B cell (primary cell): ENCODE results near the gene LAT. TPM values are rescaled to one million over a fixed set of nuclear protein-coding genes. Genes with fewer than 3 reads are reported as not detected.

Experiments
- ATAC-seq: fragments of 200-7000 bp; cut with Tn5 transposase; one replicate; pipeline ENCODE4 v1.10.0; 2021; ENCODE audit warnings: low read depth, mild to moderate bottlenecking, moderate number of reproducible peaks, moderate library complexity
- CTCF ChIA-PET: fragments of 350-600 bp; sonication (Branson Sonifier 250); formaldehyde crosslinking; loops from one replicate; lab custom pipeline; 2021; ENCODE audit warnings: antibody characterized with exemption, inconsistent platforms; lab: Charles Lee
- POLR2A ChIA-PET: fragments of 350-600 bp; sonication (Branson Sonifier 250); formaldehyde crosslinking; loops from one replicate; lab custom pipeline; 2021; ENCODE audit warnings: antibody characterized with exemption; lab: Charles Lee
- DNase-seq: peaks from one replicate; pipeline ENCODE4 v3.0.0; 2013
- H2AFZ ChIP-seq: 2 replicates; pipeline ENCODE4 v1.6.1; 2012; ENCODE audit warnings: mild to moderate bottlenecking, low read depth, low read length; ENCODE audit not compliant: insufficient read depth, poor library complexity, severe bottlenecking
- H3K27ac ChIP-seq, 2 donors: 1 replicate in 1 of 2; 2 replicates in 1 of 2; pipeline ENCODE4 v1.5.1; 2012 to 2013; ENCODE audit warnings: low read length in 2 of 2, mild to moderate bottlenecking in 2 of 2, moderate library complexity in 1 of 2
- H3K27me3 ChIP-seq, 4 experiments: fragments of 200-600 bp in 1 of 4; sonication (generic) in 1 of 4; replicated peaks in 1 of 4; 1 replicate in 2 of 4; 2 replicates in 2 of 4; pipeline versions ENCODE4 v1.6.1 to v1.7.0; 2013 to 2016; ENCODE audit warnings: low read length in 3 of 4, mild to moderate bottlenecking in 2 of 4, mixed read lengths in 1 of 4, moderate library complexity in 1 of 4; ENCODE audit not compliant: insufficient read depth in 4 of 4, control insufficient read depth in 3 of 4; ENCODE audit errors: control extremely low read depth in 1 of 4
- H3K36me3 ChIP-seq, 2 experiments: replicated peaks in 1 of 2; 1 replicate in 1 of 2; 2 replicates in 1 of 2; pipeline versions ENCODE4 v1.6.1 to v1.7.1; 2013; ENCODE audit warnings: low read length in 1 of 2; ENCODE audit not compliant: insufficient read depth in 2 of 2, control insufficient read depth in 1 of 2; ENCODE audit errors: control extremely low read depth in 1 of 2, extremely low read depth in 1 of 2
- H3K4me1 ChIP-seq, 2 donors: fragments of 200-600 bp in 1 of 2; sonication (generic) in 1 of 2; 1 replicate in 1 of 2; 2 replicates in 1 of 2; pipeline versions ENCODE4 v1.5.1 to v1.6.1; 2013 to 2017; ENCODE audit warnings: low read length in 2 of 2; ENCODE audit not compliant: control insufficient read depth in 2 of 2, insufficient read depth in 2 of 2
- H3K4me2 ChIP-seq: replicated peaks from 2 replicates; pipeline ENCODE3; 2012; ENCODE audit warnings: mild to moderate bottlenecking, low read depth, low read length; ENCODE audit not compliant: poor library complexity, severe bottlenecking
- H3K4me3 ChIP-seq, 5 experiments: fragments of 200-600 bp in 1 of 5; sonication (generic) in 1 of 5; 1 replicate in 3 of 5; 2 replicates in 2 of 5; pipeline versions ENCODE4 v1.5.1 to v1.7.0; 2011 to 2016; ENCODE audit warnings: low read length in 4 of 5, mild to moderate bottlenecking in 4 of 5, low read depth in 2 of 5, control low read depth in 1 of 5, moderate library complexity in 1 of 5; ENCODE audit not compliant: insufficient read depth in 1 of 5; ENCODE audit errors: control extremely low read depth in 1 of 5, extremely low read depth in 1 of 5
- H3K79me2 ChIP-seq: fragments of 200-600 bp; sonication (generic); one replicate; pipeline ENCODE4 v1.6.0; 2016; ENCODE audit warnings: low read length; ENCODE audit not compliant: control insufficient read depth, insufficient read depth
- H3K9ac ChIP-seq: fragments of 200-600 bp; sonication (generic); 2 replicates; pipeline ENCODE4 v1.6.1; 2017; ENCODE audit warnings: mild to moderate bottlenecking, low read length, moderate library complexity
- H3K9me3 ChIP-seq, 3 donors: one replicate each; pipeline versions ENCODE4 v1.6.1 to v1.7.1; 2013; ENCODE audit warnings: low read length in 2 of 3; ENCODE audit not compliant: control insufficient read depth in 2 of 3, insufficient read depth in 1 of 3; ENCODE audit errors: control extremely low read depth in 1 of 3
- H4K20me1 ChIP-seq: 2 replicates; pipeline ENCODE4 v1.6.0; 2012; ENCODE audit warnings: mild to moderate bottlenecking, low read length; ENCODE audit not compliant: insufficient read depth, control insufficient read depth, poor library complexity, severe bottlenecking
- H3K27ac Mint-ChIP-seq: one replicate; pipeline ENCODE4 v1.8.0; 2021; ENCODE audit warnings: mixed read lengths
- H3K27me3 Mint-ChIP-seq: one replicate; pipeline ENCODE4 v1.8.0; 2021; ENCODE audit warnings: mixed read lengths
- H3K4me1 Mint-ChIP-seq: one replicate; pipeline ENCODE4 v1.8.0; 2021; ENCODE audit warnings: mixed read lengths
- H3K4me3 Mint-ChIP-seq: one replicate; pipeline ENCODE4 v1.8.0; 2021; ENCODE audit warnings: mixed read lengths
- H3K9me3 Mint-ChIP-seq: one replicate; pipeline ENCODE4 v1.8.0; 2022; ENCODE audit warnings: mixed read lengths; ENCODE audit not compliant: insufficient read depth
- EZH2 ChIP-seq: IDR thresholded peaks from 2 replicates; pipeline ENCODE4 v1.6.1; 2012; ENCODE audit warnings: borderline replicate concordance, low read depth, mild to moderate bottlenecking, moderate library complexity, low read length; ENCODE audit not compliant: insufficient read depth, poor library complexity, severe bottlenecking
- WGBS: methylation state at CpG from one replicate; pipeline ENCODE4 v1.1.5; 2013; ENCODE audit warnings: missing lambda C conversion rate; ENCODE audit not compliant: insufficient coverage; 5-methylcytosine and 5-hydroxymethylcytosine counted together
- intact Hi-C: fragments of 100-400 bp; cut with micrococcal nuclease; formaldehyde crosslinking; loops from one replicate; pipeline ENCODE4 v1.10.0; 2022
- polyA plus RNA-seq: library from polyadenylated mRNA; depleted of rRNA; stranded (reverse); fragments of >200 nt; gene quantifications from 2 replicates; pipeline ENCODE4 v1.2.3, GENCODE V29; 2012
- total RNA-seq, 2 donors: library from RNA; stranded (reverse); fragments of 120-200 nt in 1 of 2; gene quantifications; 1 replicate in 1 of 2; 2 replicates in 1 of 2; pipeline versions ENCODE4 v1.2.3 to v1.2.4, GENCODE V29; 2013 to 2022
- TF ChIP-seq, protein P1 (sequence below): fragments of 200-600 bp; IDR thresholded peaks from one replicate; pipeline ENCODE4 v1.8.0; 2022; ENCODE audit warnings: antibody characterized with exemption, mild to moderate bottlenecking

LAT gene
- total and polyA plus RNA-seq, 2 donors (not counting 1 experiment from before 2014, with no cell fraction given), result 10.6 to 12.2 TPM

DNA sequence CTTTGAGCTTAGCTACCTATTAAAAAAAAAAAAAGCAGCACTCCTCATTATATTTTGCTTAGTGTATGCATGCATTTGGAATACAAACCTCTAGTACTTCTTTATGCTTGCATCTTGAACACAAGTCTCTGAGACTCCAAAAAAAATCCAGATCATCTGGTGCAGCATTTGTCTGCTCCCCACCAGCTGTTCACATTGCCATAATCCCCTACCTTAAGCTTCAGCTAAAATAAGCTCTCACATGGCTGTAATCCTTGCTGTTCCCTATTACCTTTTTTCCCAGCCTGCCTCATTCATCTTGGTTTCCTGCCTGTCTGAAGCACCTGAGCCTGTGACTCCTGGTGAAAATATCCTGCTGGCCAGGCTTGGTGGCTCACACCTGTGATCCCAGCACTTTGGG lies 41.6 kb upstream of the LAT start:
- Histone ChIP-seq H3K9ac (no peak overlapping the region), H3K79me2 (peaks cover 32% of the 10 kb centered on the region), H3K27ac (no peak overlapping the region), H3K27me3 (no peaks in the 10 kb centered on the region), H4K20me1 (peaks cover 5% of the 10 kb centered on the region), H3K4me1 (peaks cover 9 to 10% of the 10 kb centered on the region in 2 donors), H3K4me3 (no peak overlapping the region), H3K36me3 (peaks cover 0 to 14% of the 10 kb centered on the region in 2 experiments), H3K9me3 (no peaks in the 10 kb centered on the region), H3K4me2 (no peak overlapping the region), H2AFZ (no peak overlapping the region)
- CTCF ChIA-PET, result interaction anchor here (0.7 to 7.0 kb wide), 7 partner anchors 9 to 105 kb away, joined by 3 to 114 read pairs (median 70); partner anchors contain the start of genes CD19, RABEP2 and SH2B1
- Mint-ChIP-seq H3K4me1 (peaks cover 17% of the 10 kb centered on the region), H3K27me3 (no peaks in the 10 kb centered on the region), H3K27ac (no peak overlapping the region), H3K4me3 (no peak overlapping the region), H3K9me3 (no peaks in the 10 kb centered on the region)
- DNase-seq (no peak), ATAC-seq (no peak)
- TF ChIP-seq EZH2, result no peak
- TF ChIP-seq, protein P1, sequence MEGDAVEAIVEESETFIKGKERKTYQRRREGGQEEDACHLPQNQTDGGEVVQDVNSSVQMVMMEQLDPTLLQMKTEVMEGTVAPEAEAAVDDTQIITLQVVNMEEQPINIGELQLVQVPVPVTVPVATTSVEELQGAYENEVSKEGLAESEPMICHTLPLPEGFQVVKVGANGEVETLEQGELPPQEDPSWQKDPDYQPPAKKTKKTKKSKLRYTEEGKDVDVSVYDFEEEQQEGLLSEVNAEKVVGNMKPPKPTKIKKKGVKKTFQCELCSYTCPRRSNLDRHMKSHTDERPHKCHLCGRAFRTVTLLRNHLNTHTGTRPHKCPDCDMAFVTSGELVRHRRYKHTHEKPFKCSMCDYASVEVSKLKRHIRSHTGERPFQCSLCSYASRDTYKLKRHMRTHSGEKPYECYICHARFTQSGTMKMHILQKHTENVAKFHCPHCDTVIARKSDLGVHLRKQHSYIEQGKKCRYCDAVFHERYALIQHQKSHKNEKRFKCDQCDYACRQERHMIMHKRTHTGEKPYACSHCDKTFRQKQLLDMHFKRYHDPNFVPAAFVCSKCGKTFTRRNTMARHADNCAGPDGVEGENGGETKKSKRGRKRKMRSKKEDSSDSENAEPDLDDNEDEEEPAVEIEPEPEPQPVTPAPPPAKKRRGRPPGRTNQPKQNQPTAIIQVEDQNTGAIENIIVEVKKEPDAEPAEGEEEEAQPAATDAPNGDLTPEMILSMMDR, result no peak
- intact Hi-C loops, result no loop called here
- POLR2A ChIA-PET, result interaction anchor here (0.7 to 3.0 kb wide), 3 partner anchors 7 to 15 kb away, joined by 3 to 17 read pairs (median 11); partner anchors contain the start of gene CD19

DNA sequence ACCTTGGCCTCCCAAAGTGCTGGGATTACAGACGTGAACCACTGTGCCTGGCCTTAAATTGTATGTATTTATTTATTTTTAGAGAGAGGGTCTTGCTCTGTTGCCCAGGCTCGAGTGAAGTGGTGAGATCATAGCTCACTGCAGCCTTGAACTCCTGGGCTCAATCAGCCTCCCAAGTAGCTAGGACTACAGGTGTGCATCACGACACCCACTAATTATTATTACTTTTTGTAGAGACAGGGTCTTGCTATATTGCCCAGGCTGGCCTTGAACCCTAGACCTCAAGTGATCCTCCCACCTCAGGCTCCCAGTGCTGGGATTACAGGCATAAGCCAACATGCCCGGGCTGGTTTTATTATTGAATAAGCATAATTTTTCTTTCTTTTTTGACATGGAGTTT lies 38.2 kb upstream of the LAT start:
- Mint-ChIP-seq H3K27me3 (no peaks in the 10 kb centered on the region), H3K4me1 (peaks cover 24% of the 10 kb centered on the region), H3K4me3 (no peak overlapping the region), H3K27ac (no peak overlapping the region), H3K9me3 (no peaks in the 10 kb centered on the region)
- Histone ChIP-seq H3K79me2 (peaks cover 27% of the 10 kb centered on the region), H4K20me1 (peaks cover 7% of the 10 kb centered on the region), H3K4me1 (peaks cover 12 to 19% of the 10 kb centered on the region in 2 donors), H3K27ac (no peak overlapping the region), H3K36me3 (no peaks in the 10 kb centered on the region), H3K27me3 (no peaks in the 10 kb centered on the region), H3K9ac (no peak overlapping the region), H2AFZ (no peak overlapping the region), H3K9me3 (no peaks in the 10 kb centered on the region), H3K4me3 (no peak overlapping the region), H3K4me2 (no peak overlapping the region)
- TF ChIP-seq, protein P1, result no peak
- TF ChIP-seq EZH2, result no peak
- ChIA-PET POLR2A (interaction anchor here (1.0 kb wide), 1 partner anchor 14 kb away, joined by 3 read pairs; no protein-coding TSS in a partner anchor), CTCF (interaction anchor here (0.7 to 7.0 kb wide), 6 partner anchors 23 to 719 kb away, joined by 3 to 70 read pairs (median 8); partner anchors contain the start of genes SH2B1 and TUFM)
- intact Hi-C loops, result no loop called here
- 83% methylated on average over 1 of the region's 4 CpGs for WGBS
- DNase-seq, result no peak
- no peak for ATAC-seq
